Measurements from ENCODE around the gene TMEM132A.

DNA sequence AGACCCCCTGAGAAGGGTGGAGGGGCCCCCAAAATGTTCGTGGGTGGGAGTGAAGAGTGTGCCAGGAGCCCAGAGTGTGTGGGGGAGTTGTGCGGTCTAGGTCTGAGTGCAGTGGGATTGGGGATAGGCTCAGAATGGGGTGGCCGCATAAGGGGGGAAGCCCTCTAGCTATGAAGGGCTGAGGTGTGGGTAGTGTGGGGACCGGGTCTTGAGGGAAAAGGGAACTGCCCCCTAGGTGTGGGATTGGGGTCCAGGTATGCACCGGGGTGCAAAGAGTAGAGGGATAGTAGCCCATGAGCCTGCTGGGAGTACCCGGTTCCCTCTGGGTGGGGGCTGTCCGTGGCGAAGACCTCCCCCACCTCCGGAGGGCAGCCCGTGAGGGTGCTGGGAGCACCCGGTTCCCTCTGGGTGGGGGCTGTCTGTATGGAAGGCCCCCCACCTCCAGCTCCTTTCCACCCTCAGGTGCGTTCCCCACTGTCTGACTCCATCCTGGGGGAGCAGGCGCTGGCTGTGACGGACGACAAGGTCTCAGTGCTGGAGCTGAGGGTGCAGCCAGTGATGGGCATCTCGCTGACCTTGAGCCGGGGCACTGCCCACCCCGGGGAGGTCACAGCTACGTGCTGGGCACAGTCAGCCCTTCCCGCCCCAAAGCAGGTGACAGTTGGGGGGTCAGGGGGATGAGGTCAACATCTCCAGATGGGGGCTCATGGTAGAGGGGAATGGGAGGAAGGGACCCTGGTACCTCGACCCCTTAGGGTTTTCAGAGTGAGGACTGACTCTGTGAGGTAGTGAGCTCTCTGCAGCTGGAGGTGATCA is 10.7 kb downstream of the TMEM132A start:
- TF ChIP-seq, protein P1, sequence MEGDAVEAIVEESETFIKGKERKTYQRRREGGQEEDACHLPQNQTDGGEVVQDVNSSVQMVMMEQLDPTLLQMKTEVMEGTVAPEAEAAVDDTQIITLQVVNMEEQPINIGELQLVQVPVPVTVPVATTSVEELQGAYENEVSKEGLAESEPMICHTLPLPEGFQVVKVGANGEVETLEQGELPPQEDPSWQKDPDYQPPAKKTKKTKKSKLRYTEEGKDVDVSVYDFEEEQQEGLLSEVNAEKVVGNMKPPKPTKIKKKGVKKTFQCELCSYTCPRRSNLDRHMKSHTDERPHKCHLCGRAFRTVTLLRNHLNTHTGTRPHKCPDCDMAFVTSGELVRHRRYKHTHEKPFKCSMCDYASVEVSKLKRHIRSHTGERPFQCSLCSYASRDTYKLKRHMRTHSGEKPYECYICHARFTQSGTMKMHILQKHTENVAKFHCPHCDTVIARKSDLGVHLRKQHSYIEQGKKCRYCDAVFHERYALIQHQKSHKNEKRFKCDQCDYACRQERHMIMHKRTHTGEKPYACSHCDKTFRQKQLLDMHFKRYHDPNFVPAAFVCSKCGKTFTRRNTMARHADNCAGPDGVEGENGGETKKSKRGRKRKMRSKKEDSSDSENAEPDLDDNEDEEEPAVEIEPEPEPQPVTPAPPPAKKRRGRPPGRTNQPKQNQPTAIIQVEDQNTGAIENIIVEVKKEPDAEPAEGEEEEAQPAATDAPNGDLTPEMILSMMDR (IDR thresholded peaks at IDR 0.05), result no peak
- TF ChIP-seq POLR2A (IDR thresholded peaks at IDR 0.05), result no peak

Measured in transverse colon (tissue), 3 donors.